Measurements from ENCODE around the gene POU5F2.

DNA sequence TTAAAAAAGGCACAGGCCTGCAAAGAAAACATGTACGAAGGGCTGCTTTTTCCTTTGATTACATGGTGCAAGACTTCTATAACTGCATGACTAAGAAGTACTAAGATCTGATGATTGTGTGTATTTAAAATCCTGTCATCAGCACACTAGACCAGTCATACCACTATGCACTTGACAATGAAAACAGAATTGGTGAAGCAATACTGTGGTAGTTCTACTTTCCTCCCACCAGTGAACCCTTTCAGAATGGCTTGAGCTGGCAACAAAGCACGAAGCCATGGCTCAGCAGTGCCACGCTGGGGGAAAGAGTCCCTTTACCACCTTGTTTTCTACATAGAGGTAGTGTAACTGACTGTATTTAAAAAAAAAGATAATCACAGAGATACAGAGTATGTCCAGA, 49.0 kb upstream of the POU5F2 start:
- TF ChIP-seq, protein P1, sequence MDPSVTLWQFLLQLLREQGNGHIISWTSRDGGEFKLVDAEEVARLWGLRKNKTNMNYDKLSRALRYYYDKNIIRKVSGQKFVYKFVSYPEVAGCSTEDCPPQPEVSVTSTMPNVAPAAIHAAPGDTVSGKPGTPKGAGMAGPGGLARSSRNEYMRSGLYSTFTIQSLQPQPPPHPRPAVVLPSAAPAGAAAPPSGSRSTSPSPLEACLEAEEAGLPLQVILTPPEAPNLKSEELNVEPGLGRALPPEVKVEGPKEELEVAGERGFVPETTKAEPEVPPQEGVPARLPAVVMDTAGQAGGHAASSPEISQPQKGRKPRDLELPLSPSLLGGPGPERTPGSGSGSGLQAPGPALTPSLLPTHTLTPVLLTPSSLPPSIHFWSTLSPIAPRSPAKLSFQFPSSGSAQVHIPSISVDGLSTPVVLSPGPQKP (IDR thresholded peaks at IDR 0.05; ENCODE audit: borderline replicate concordance, low read depth, low read length): no peak
- TF ChIP-seq POLR2A (IDR thresholded peaks at IDR 0.05; ENCODE audit: low read depth, low read length) (no peak), RAD21 (IDR thresholded peaks at IDR 0.05; ENCODE audit: low read length) (no peak), MAZ (IDR thresholded peaks at IDR 0.05; ENCODE audit: borderline replicate concordance, low read depth, low read length) (no peak), SMC3 (IDR thresholded peaks at IDR 0.05; ENCODE audit: low read depth, low read length) (no peak), MXI1 (IDR thresholded peaks at IDR 0.05; ENCODE audit: borderline replicate concordance, low read depth, low read length) (no peak), BHLHE40 (IDR thresholded peaks at IDR 0.05; ENCODE audit: low read depth, low read length) (peak; percentile 41; the same call in 1 of the 2 replicates)
- TF ChIP-seq, protein P2, sequence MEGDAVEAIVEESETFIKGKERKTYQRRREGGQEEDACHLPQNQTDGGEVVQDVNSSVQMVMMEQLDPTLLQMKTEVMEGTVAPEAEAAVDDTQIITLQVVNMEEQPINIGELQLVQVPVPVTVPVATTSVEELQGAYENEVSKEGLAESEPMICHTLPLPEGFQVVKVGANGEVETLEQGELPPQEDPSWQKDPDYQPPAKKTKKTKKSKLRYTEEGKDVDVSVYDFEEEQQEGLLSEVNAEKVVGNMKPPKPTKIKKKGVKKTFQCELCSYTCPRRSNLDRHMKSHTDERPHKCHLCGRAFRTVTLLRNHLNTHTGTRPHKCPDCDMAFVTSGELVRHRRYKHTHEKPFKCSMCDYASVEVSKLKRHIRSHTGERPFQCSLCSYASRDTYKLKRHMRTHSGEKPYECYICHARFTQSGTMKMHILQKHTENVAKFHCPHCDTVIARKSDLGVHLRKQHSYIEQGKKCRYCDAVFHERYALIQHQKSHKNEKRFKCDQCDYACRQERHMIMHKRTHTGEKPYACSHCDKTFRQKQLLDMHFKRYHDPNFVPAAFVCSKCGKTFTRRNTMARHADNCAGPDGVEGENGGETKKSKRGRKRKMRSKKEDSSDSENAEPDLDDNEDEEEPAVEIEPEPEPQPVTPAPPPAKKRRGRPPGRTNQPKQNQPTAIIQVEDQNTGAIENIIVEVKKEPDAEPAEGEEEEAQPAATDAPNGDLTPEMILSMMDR (conservative IDR thresholded peaks at IDR 0.05; ENCODE audit: low read depth, low read length): 0 out of 2 replicates have a peak, but pooled peaks have one; percentile 19

Measured in IMR-90 (cell line).